Vagina (tissue), 2 donors: ENCODE measurements around the gene DUSP23.

Experiments used
- POLR2A ChIP-seq, 2 donors: fragments of 450-650 bp; IDR thresholded peaks; one replicate each; pipeline ENCODE4 v1.6.1; 2017; ENCODE audit warnings: antibody characterized with exemption in 2 of 2, mild to moderate bottlenecking in 2 of 2, moderate library complexity in 2 of 2
- POLR2AphosphoS5 ChIP-seq, 2 donors: sonication (generic); formaldehyde crosslinking; IDR thresholded peaks; one replicate each; pipeline ENCODE4 v1.9.0; 2017; ENCODE audit warnings: antibody characterized with exemption in 2 of 2, mild to moderate bottlenecking in 2 of 2, low read depth in 1 of 2; ENCODE audit not compliant: insufficient read depth in 1 of 2
- TF ChIP-seq, protein P1 (sequence below), 3 experiments: fragments of 450-650 bp in 2 of 3; fragments of 200-600 bp in 1 of 3; sonication (generic) in 1 of 3; IDR thresholded peaks; one replicate each; pipeline ENCODE4 v1.5.1; 2017 to 2019; ENCODE audit warnings: antibody characterized with exemption in 3 of 3, mild to moderate bottlenecking in 2 of 3, moderate library complexity in 2 of 3

DNA sequence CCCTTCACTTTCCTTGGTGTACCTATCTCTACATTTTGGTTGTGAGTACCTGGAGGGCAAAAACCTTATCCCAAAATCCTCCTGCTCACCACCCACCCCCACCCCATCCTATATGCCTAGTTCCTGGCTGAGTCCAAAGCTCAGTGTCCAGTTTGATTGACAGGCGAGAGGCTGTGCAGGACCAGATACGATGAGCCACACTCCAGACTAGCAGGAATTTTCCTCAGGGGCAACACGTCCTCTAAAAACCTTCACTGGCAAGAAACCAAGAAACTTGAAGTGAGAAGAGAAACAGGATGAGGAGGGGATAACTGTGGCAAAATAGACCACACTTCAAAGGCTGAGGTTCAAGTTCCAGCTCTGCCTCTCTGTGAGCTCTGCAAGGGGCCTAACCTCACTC lies 44.8 kb downstream of the DUSP23 start:
- TF ChIP-seq, protein P1, sequence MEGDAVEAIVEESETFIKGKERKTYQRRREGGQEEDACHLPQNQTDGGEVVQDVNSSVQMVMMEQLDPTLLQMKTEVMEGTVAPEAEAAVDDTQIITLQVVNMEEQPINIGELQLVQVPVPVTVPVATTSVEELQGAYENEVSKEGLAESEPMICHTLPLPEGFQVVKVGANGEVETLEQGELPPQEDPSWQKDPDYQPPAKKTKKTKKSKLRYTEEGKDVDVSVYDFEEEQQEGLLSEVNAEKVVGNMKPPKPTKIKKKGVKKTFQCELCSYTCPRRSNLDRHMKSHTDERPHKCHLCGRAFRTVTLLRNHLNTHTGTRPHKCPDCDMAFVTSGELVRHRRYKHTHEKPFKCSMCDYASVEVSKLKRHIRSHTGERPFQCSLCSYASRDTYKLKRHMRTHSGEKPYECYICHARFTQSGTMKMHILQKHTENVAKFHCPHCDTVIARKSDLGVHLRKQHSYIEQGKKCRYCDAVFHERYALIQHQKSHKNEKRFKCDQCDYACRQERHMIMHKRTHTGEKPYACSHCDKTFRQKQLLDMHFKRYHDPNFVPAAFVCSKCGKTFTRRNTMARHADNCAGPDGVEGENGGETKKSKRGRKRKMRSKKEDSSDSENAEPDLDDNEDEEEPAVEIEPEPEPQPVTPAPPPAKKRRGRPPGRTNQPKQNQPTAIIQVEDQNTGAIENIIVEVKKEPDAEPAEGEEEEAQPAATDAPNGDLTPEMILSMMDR (IDR thresholded peaks at IDR 0.05) = no peak
- TF ChIP-seq POLR2A (IDR thresholded peaks at IDR 0.05) = no peak
- TF ChIP-seq POLR2AphosphoS5 (IDR thresholded peaks at IDR 0.05; ENCODE audit: insufficient read depth in 1 of 2, low read depth in 1 of 2) = no peak
